GM23248 (cell line): ENCODE results near the gene ZNF771.

ENCODE experiments used
- EZH2 ChIP-seq: fragments of 200-600 bp; sonication (generic); IDR thresholded peaks from 2 replicates; pipeline ENCODE4 v1.6.1; 2018; ENCODE audit warnings: antibody characterized with exemption, mild to moderate bottlenecking; ENCODE audit not compliant: insufficient read depth, poor library complexity, severe bottlenecking
- EZH2phosphoT487 ChIP-seq: fragments of 200-600 bp; sonication (generic); IDR thresholded peaks from 2 replicates; pipeline ENCODE4 v1.6.1; 2018; ENCODE audit warnings: antibody characterized with exemption, moderate library complexity, mild to moderate bottlenecking, low read depth; ENCODE audit not compliant: insufficient read depth

- TF ChIP-seq EZH2phosphoT487 (no peak), EZH2 (no peak)
Observed at GRCh38 chr16:30459456-30459855, 52.0 kb downstream of the ZNF771 start.
